ENCODE data around the gene SERPINF2.

DNA sequence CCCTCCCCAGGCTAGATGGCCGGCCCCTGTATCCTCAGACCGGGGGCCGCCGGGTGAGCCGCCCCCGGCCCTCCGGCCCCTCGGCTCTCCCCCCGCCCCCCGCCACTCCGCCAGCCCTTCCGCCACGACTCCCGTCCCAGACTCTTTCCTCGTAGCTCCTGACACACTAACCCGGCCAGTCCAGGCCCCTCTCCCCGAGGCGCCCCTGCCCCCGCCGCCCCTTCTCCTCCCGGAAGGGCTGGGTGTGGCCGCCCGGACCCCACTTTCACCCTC, 26.9 kb upstream of the SERPINF2 start:
- TF ChIP-seq EZH2 (IDR thresholded peaks at IDR 0.05; ENCODE audit: insufficient read depth, poor library complexity, severe bottlenecking) (no peak), EZH2phosphoT487 (IDR thresholded peaks at IDR 0.05; ENCODE audit: insufficient read depth, low read depth) (no peak)
